Pancreas (tissue), 10 donors: ENCODE measurements around the gene FLNA. TPM values are rescaled to one million over a fixed set of nuclear protein-coding genes. Genes with fewer than 3 reads are reported as not detected.

Experiments
- ATAC-seq, 4 donors: fragments of 200-7000 bp; cut with Tn5 transposase; one replicate each; pipeline versions ENCODE4 v1.8.0 to v1.9.1; 2020; ENCODE audit warnings: mild to moderate bottlenecking in 4 of 4, moderate library complexity in 4 of 4
- DNase-seq, 6 donors: peaks; one replicate each; pipeline ENCODE4 v3.0.0-alpha.2; 2020
- FAIRE-seq: peaks from 2 replicates; lab custom pipeline; 2012; peaks lifted over from hg19 to GRCh38; lab: Jason Lieb, UNC
- H3K27ac ChIP-seq, 4 donors: fragments of 200-600 bp; sonication (generic); 1 replicate in 3 of 4; 2 replicates in 1 of 4; pipeline versions ENCODE4 v1.5.0 to v1.8.0; 2020
- H3K27me3 ChIP-seq, 4 donors: fragments of 200-600 bp; one replicate each; pipeline ENCODE4 v1.8.0; 2021
- H3K36me3 ChIP-seq, 3 donors: fragments of 200-600 bp; sonication (generic) in 1 of 3; one replicate each; pipeline versions ENCODE4 v1.5.0 to v1.8.0; 2020 to 2021
- H3K4me1 ChIP-seq, 3 donors: fragments of 200-600 bp; one replicate each; pipeline ENCODE4 v1.8.0; 2021
- H3K4me3 ChIP-seq, 4 donors: fragments of 200-600 bp; sonication (generic) in 2 of 4; one replicate each; pipeline versions ENCODE4 v1.5.0 to v1.8.0; 2020 to 2021
- H3K9me3 ChIP-seq, 4 donors: fragments of 200-600 bp; one replicate each; pipeline ENCODE4 v1.8.0; 2021
- WGBS, 2 donors: extraction: QIAGEN DNeasy Blood & Tissue Kit; methylation state at CpG; one replicate each; pipeline ENCODE4 v1.1.7; 2013; 5-methylcytosine and 5-hydroxymethylcytosine counted together
- intact Hi-C, 3 donors: fragments of 100-400 bp; cut with DNase I; formaldehyde crosslinking; loops; one replicate each; pipeline versions ENCODE4 v1.11.1 to v1.14.2; 2022
- polyA plus RNA-seq, 2 donors: library from polyadenylated mRNA; stranded (reverse); fragments of 200-250 nt; gene quantifications; one replicate each; pipeline ENCODE4 v1.2.3, GENCODE V29; 2013
- total RNA-seq, 6 donors: library from RNA; stranded (reverse); fragmentation: NEBNext Ultra II Directional in 4 of 6; extraction: Animal tissue kit (Norgen Biotek cat#: 25700) in 4 of 6; gene quantifications; one replicate each; pipeline versions ENCODE4 v1.2.1 to v1.2.4, GENCODE V29; 2021 to 2023
- TF ChIP-seq, protein P1 (sequence below), 4 donors: fragments of 200-600 bp; sonication (generic) in 3 of 4; IDR thresholded peaks; one replicate each; pipeline versions ENCODE4 v1.5.0 to v1.8.0; 2021; ENCODE audit warnings: antibody characterized with exemption in 4 of 4
- donor health status: healthy with polysubstance abuse.
- donor health status: DM: no; HTN: no; CAD: no; lungs with moderate emphysema.
- donor health status: DM: no; HTN: no; CAD: no.
- donor health status: control.
- donor health status: control.
- donor health status: Bipolar disorder and iron deficiency.
- donor health status: DM: yes; HTN: yes; CAD: no.
- donor health status: DM: no; HTN: no; CAD: no.
- donor health status: DM: no; HTN: no; CAD: no.
- donor health status: DM: yes; HTN: yes; CAD: no.

Gene FLNA
- total and polyA plus RNA-seq, 8 donors, result 67.0 to 298 (median 184) TPM

DNA sequence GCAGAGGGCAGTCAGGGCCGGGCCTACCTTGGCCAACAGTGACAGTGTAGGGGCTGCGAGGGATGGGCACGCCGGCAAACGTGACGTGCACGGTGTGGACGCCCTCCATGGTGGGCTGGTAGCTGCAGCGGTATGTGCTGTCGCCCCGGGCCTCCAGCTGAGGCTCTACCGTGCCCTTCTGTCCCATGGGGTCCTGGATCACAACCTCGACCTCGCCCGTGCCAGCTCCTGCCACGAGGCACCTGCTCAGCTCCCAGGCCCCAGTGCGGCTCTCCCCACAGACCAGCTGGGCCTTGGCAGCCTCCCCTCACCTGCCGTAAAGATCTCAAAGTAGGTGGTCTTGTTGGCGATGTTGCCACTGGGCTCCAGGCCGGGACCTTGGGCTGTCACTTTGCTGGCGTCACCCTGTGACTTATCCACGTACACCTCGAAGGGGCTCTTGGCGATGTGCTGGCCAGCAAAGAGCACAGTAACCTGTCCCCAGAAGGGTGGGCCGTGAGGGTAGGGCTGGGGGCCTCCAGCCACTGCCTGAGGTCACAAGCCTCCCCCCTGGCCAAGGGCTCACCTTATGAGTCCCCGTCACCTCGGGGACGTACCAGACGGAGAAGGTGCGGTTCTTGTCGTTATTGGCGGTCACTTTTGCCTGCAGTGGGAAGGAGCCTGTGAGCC is 8.3 kb downstream of the FLNA start:
- Histone ChIP-seq H3K36me3 (peaks cover 0 to 8% (median 0%) of the 10 kb centered on the region in 3 donors), H3K27me3 (no peaks in the 10 kb centered on the region), H3K9me3 (no peaks in the 10 kb centered on the region), H3K4me3 (no peak overlapping the region), H3K4me1 (no peaks in the 10 kb centered on the region), H3K27ac (no peak overlapping the region)
- WGBS, 2 donors, result 87 to 89% methylated on average over 32 of the region's 32 CpGs
- TF ChIP-seq, protein P1, sequence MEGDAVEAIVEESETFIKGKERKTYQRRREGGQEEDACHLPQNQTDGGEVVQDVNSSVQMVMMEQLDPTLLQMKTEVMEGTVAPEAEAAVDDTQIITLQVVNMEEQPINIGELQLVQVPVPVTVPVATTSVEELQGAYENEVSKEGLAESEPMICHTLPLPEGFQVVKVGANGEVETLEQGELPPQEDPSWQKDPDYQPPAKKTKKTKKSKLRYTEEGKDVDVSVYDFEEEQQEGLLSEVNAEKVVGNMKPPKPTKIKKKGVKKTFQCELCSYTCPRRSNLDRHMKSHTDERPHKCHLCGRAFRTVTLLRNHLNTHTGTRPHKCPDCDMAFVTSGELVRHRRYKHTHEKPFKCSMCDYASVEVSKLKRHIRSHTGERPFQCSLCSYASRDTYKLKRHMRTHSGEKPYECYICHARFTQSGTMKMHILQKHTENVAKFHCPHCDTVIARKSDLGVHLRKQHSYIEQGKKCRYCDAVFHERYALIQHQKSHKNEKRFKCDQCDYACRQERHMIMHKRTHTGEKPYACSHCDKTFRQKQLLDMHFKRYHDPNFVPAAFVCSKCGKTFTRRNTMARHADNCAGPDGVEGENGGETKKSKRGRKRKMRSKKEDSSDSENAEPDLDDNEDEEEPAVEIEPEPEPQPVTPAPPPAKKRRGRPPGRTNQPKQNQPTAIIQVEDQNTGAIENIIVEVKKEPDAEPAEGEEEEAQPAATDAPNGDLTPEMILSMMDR (IDR thresholded peaks at IDR 0.05), result no peak
- intact Hi-C loops, result no loop called here
- no peak for DNase-seq
- no peak for FAIRE-seq
- no peak for ATAC-seq

GRCh38 chrX:154365052-154365600 is 9.3 kb downstream of the FLNA start:
- no peak for ATAC-seq

DNA sequence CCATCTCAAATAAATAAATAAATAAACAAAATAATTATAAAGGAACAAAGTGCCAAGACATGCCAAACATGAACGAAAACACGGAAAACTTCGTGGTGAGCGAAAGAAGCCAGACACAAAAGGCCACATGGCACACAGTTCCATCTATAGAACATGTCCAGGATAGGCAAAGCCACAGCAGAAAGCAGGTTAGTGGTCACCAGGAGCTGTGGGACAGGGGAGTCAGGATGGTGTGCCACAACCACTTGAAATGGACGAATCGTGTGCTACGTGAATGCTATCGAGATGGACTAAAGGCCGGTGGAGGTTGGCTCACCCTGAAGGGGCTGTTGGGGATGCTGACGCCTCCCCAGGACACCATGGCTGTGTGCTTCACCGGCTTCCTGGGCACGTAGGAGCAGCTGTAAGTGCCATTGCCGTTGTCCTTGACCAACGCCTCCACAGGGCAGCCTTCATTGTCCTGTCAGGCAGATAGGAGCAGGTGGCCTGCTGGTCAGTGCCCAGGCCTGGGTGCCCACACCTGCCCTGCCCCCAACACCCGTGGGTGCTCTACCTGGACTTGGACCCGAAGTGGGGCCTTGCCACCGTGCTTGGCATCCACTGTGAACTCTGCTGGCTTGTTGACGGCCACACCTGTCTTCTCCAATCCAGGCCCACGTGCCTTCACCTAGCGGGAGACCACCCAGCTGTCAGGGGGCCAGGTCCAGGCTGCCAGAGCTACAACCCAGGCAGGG is 10.6 kb downstream of the FLNA start:
- Histone ChIP-seq H3K36me3 (peaks cover 0 to 8% (median 0%) of the 10 kb centered on the region in 3 donors), H3K4me1 (no peaks in the 10 kb centered on the region), H3K27me3 (no peaks in the 10 kb centered on the region), H3K9me3 (no peaks in the 10 kb centered on the region), H3K27ac (no peak overlapping the region), H3K4me3 (no peak overlapping the region)
- 86 to 88% methylated on average over 20 of the region's 20 CpGs for WGBS, 2 donors
- ATAC-seq (no peak), FAIRE-seq (no peak), DNase-seq (no peak)
- intact Hi-C loops, result no loop called here
- TF ChIP-seq, protein P1 (IDR thresholded peaks at IDR 0.05), result no peak

More at GRCh38 chrX:154365052-154365600, 9.3 kb downstream of the FLNA start:
- intact Hi-C loops, result no loop called here
- no peak overlapping the region for H3K27ac ChIP-seq
- H3K36me3 ChIP-seq, result peaks cover 0 to 8% (median 0%) of the 10 kb centered on the region in 3 donors
- TF ChIP-seq, protein P1 (IDR thresholded peaks at IDR 0.05), result no peak
- no peaks in the 10 kb centered on the region for H3K4me1 ChIP-seq
- no peak overlapping the region for H3K4me3 ChIP-seq
- H3K27me3 ChIP-seq, result no peaks in the 10 kb centered on the region
- DNase-seq, result no peak
- H3K9me3 ChIP-seq, result no peaks in the 10 kb centered on the region
- WGBS, 2 donors, result 76 to 85% methylated on average over 18 to 20 of the region's 20 CpGs
- no peak for FAIRE-seq

DNA sequence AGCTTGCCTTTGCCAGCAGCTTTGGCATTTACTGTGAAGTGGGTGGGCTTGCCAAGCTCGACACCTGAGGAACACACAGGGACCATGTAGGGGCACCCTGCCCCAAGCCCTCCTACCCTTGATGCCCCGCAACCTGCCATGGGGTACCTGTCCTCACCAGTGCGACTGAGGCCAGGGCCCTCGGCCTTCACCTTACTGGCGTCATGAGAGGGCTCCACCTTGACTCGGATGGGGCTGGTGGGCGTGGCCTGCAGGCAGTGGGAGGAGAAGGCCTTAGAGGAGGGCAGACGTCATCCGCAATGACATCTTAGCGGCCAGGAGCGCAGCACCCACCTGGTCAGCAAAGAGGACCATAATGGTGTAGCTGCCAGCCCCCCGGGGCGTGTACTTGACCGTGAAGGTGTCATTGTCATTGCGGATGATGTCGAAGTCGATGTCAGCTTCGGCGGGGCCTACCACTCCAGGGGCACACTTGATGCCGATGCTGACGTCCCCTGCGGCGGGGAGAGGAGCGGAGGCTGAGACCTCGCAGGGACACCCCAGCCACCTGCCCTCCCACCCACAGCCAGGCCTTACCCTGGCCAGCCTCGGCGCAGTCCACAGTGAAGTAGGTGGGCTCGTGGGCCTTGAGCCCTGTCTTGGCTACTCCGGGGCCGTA is 12.2 kb downstream of the FLNA start:
- intact Hi-C loops, result no loop called here

More for the DNA sequence above, 12.2 kb downstream of the FLNA start:
- FAIRE-seq, result no peak
- Histone ChIP-seq H3K36me3 (peaks cover 0 to 8% (median 0%) of the 10 kb centered on the region in 3 donors), H3K4me1 (no peaks in the 10 kb centered on the region), H3K27ac (no peak overlapping the region), H3K4me3 (no peak overlapping the region), H3K9me3 (no peaks in the 10 kb centered on the region), H3K27me3 (no peaks in the 10 kb centered on the region)
- TF ChIP-seq, protein P1 (IDR thresholded peaks at IDR 0.05), result no peak
- ATAC-seq, result no peak
- DNase-seq, result no peak
- 88 to 92% methylated on average over 30 of the region's 30 CpGs for WGBS, 2 donors
